ENCODE results near the gene GK2. TPM values are rescaled to one million over a fixed set of nuclear protein-coding genes. Genes with fewer than 3 reads are reported as not detected.

Gene GK2
- polyA plus RNA-seq, 1 of the 3 experiments (the other 2 are of a cell fraction) = not detected

- no peak overlapping the region for H2AFZ ChIP-seq (ENCODE audit: low read depth)
- CTCF ChIA-PET = interaction anchor here (0.6 kb wide), 1 partner anchor 47 kb away, joined by 3 read pairs; no protein-coding TSS in a partner anchor
- POLR2A ChIA-PET = no interaction called here
- H4K20me1 ChIP-seq (ENCODE audit: insufficient read depth) = no peaks in the 10 kb centered on the region
- no peaks in the 10 kb centered on the region for H3K79me2 ChIP-seq (ENCODE audit: insufficient read depth)
- H3K9ac ChIP-seq = no peak overlapping the region
- no peak overlapping the region for H3K4me3 ChIP-seq (ENCODE audit: low read depth in 2 of 2, low read length in 1 of 2)
- H3K4me2 ChIP-seq = no peak overlapping the region
- H3K9me3 ChIP-seq = no peaks in the 10 kb centered on the region; the same call in 1 of the 2 replicates
- peaks cover 0 to 2% of the 10 kb centered on the region in 2 experiments; a peak in 1 of 4 replicates for H3K4me1 ChIP-seq (ENCODE audit: control insufficient read depth in 1 of 2, insufficient read depth in 2 of 2, low read depth in 1 of 2, low read length in 1 of 2)
- no peaks in the 10 kb centered on the region for H3F3A ChIP-seq (replicated peaks; ENCODE audit: insufficient read depth)
- no peak for DNase-seq
- WGBS (ENCODE audit: low lambda C conversion rate) = 45% methylated on average over 2 of the region's 2 CpGs
- H3K36me3 ChIP-seq (replicated peaks in 1 of 2; ENCODE audit: control insufficient read depth in 1 of 2, insufficient read depth in 2 of 2, low read length in 1 of 2) = no peaks in the 10 kb centered on the region
- no peaks in the 10 kb centered on the region for H3K27me3 ChIP-seq (ENCODE audit: insufficient read depth)
- TF ChIP-seq EZH2phosphoT487 (IDR thresholded peaks at IDR 0.05; ENCODE audit: borderline replicate concordance, low read depth) (no peak), USF2 (IDR thresholded peaks at IDR 0.05; ENCODE audit: borderline replicate concordance, low read depth, low read length) (no peak), FOXM1 (IDR thresholded peaks at IDR 0.05; ENCODE audit: low read depth) (no peak)
- H3K27ac ChIP-seq (ENCODE audit: low read depth in 2 of 2, low read length in 1 of 2) = no peak overlapping the region
- no peaks in the 10 kb centered on the region for H3K9me2 ChIP-seq
Observed at GRCh38 chr4:79450053-79450452, 42.0 kb upstream of the GK2 start.

DNA sequence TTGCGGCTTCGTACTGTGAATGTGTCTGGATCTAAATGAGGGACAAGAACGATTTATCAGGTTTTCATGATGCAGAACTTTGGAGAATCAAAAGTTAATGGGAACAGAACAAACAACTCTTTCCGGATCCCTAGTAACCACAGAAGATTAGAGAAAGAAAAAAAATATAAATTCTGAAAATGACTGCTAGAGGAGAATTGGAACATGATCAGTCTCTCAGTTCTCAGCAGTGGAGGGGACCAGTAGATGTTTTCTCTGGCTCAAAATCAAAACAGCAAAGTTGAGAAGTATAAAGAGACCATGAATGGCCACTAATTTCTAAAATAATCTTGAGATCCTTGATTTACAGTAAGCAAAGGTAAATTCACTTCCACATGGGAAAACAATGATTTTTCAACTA is 38.1 kb upstream of the GK2 start:
- CTCF ChIA-PET = no interaction called here
- DNase-seq = no peak
- no peaks in the 10 kb centered on the region for H3K79me2 ChIP-seq (ENCODE audit: insufficient read depth)
- H3K36me3 ChIP-seq (replicated peaks in 1 of 2; ENCODE audit: control insufficient read depth in 1 of 2, insufficient read depth in 2 of 2, low read length in 1 of 2) = no peaks in the 10 kb centered on the region
- H3K9me2 ChIP-seq = no peaks in the 10 kb centered on the region
- H2AFZ ChIP-seq (ENCODE audit: low read depth) = no peak overlapping the region
- H3F3A ChIP-seq (replicated peaks; ENCODE audit: insufficient read depth) = no peaks in the 10 kb centered on the region
- WGBS (ENCODE audit: low lambda C conversion rate) = 72% methylated on average over 4 of the region's 4 CpGs
- no peaks in the 10 kb centered on the region for H4K20me1 ChIP-seq (ENCODE audit: insufficient read depth)
- H3K27ac ChIP-seq (ENCODE audit: low read depth in 2 of 2, low read length in 1 of 2) = no peak overlapping the region
- no peaks in the 10 kb centered on the region; the same call in 1 of the 2 replicates for H3K9me3 ChIP-seq
- no peak overlapping the region for H3K4me2 ChIP-seq
- no peak overlapping the region for H3K9ac ChIP-seq
- peaks cover 0 to 2% of the 10 kb centered on the region in 2 experiments; a peak in 2 of 4 replicates for H3K4me1 ChIP-seq (ENCODE audit: control insufficient read depth in 1 of 2, insufficient read depth in 2 of 2, low read depth in 1 of 2, low read length in 1 of 2)
- H3K27me3 ChIP-seq (ENCODE audit: insufficient read depth) = no peaks in the 10 kb centered on the region
- POLR2A ChIA-PET = no interaction called here
- H3K4me3 ChIP-seq (ENCODE audit: low read depth in 2 of 2, low read length in 1 of 2) = no peak overlapping the region
- TF ChIP-seq, protein P1, sequence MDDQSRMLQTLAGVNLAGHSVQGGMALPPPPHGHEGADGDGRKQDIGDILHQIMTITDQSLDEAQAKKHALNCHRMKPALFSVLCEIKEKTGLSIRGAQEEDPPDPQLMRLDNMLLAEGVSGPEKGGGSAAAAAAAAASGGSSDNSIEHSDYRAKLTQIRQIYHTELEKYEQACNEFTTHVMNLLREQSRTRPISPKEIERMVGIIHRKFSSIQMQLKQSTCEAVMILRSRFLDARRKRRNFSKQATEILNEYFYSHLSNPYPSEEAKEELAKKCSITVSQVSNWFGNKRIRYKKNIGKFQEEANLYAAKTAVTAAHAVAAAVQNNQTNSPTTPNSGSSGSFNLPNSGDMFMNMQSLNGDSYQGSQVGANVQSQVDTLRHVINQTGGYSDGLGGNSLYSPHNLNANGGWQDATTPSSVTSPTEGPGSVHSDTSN (IDR thresholded peaks at IDR 0.05) = no peak
- no peak for TF ChIP-seq CHD2 (IDR thresholded peaks at IDR 0.05; ENCODE audit: low read length, partially characterized antibody)
- no peak for TF ChIP-seq SMC3 (IDR thresholded peaks at IDR 0.05; ENCODE audit: low read depth, low read length)
- no peak for TF ChIP-seq CTCF (IDR thresholded peaks at IDR 0.05)
- no peak for TF ChIP-seq MEF2A (IDR thresholded peaks at IDR 0.05; ENCODE audit: borderline replicate concordance, low read depth)
